Activated CD8-positive, alpha-beta memory T cell treated with anti-CD3 and anti-CD28 coated beads for 4 hours (primary cell): ENCODE data around the gene TRAT1.
"Not testable (repeated sequence)": the region's sequence is repeated elsewhere in the genome, so short reads cannot be mapped to it uniquely, and the experiment has no call there.

Source experiments
- DNase-seq, 2 donors: peaks; one replicate each; pipeline ENCODE4 v3.0.0-alpha.2; 2020; ENCODE audit warnings: low read depth in 2 of 2

The TRAT1 gene, protein sequence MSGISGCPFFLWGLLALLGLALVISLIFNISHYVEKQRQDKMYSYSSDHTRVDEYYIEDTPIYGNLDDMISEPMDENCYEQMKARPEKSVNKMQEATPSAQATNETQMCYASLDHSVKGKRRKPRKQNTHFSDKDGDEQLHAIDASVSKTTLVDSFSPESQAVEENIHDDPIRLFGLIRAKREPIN

DNA sequence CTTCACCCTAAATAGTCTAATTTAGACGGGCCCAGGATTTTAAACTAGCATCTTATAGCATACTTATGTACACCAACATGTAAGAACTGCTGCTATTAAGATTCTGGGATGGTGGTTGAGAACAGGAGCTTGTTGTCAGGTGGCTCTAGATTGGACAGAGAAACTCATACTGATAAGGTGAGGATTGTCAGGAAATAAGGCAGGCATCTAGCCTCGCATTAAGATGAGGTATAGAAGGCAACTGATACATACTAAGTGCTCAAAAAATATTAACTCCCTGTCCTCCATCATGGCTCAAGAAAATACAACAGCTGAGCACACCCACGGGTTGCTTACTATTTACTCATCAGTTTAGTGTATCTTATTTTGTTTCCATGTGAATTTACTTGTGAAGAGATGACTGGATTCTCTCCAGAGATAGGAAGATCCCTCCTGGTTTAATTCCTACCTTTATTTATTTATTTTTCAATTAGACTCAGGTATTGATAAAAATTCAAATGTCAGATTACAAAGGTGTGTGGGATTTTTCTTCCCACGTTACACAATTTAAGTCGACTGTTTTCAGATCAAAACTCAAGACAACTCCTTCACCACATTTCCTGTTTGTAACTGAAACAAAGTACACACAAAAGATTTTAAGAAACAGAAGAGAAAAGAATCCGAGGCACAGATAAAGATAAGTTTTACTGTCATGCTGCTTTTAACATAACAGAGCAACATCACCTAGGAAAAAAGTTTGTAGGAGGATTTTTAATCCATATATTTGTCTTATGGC, at the start of gene TRAT1:
Gene TRAT1, plus strand, starts transcription at position 664 of the 775 bp plus-strand sequence. CDS start 142 bp downstream, outside the sequence.
- DNase-seq: no peak

DNA sequence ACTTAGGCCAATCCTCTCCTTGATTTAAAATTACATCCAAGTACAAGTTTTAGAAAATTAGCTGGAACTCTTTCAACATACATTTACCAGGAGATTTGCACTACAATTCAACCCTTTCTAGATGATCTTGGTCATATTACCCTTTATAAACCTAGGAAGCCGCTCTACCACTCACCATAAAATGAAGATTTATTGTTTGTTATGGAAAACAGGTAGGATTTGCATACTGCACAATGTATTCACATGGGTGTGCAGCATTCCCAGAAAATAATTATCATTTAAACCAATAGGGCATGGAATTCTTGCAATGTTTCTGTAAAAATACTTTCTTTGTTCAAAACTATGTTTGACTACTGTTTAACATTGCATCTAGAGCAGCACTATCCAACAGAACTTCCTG, 46.9 kb upstream of the TRAT1 start:
- no peak for DNase-seq

DNA sequence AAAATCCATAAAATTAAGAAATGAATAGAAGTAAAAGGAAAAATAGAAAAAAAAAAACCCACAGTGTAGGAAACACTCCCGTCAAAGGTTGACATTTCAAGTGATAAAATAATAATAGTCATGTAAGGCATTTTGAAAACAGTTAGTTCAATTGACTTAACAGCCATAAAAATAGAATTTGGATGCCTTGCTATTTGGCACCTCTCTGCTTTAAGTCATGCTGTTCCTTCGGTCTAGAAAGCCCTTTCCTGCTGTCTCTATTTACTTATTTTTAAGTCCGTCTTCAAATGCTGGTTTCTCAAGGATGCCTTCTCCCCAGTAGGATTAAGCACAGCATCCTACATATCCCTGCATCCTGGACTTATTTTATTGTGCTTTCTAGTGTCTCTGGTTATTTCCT, 43.1 kb upstream of the TRAT1 start:
- no peak for DNase-seq

DNA sequence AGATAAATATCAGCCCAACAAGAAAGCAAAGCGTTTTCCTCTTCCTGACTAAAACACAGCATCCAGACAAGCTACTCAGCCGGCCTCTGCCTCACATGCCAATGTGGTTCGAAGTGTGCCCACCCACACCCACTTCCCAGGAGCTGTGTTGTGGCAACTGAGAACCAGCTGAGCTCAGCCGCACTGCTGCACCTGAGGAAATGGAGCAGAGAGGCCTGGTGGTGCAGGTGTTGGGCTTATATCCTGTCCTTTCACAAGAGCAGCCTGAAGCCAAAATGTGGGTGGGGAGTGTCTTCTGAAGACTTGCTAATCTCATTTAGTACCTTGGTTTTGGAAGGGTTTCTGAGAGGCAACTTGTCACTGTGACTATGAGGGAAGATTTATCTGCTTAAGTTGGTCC, 42.4 kb upstream of the TRAT1 start:
- no peak for DNase-seq

DNA sequence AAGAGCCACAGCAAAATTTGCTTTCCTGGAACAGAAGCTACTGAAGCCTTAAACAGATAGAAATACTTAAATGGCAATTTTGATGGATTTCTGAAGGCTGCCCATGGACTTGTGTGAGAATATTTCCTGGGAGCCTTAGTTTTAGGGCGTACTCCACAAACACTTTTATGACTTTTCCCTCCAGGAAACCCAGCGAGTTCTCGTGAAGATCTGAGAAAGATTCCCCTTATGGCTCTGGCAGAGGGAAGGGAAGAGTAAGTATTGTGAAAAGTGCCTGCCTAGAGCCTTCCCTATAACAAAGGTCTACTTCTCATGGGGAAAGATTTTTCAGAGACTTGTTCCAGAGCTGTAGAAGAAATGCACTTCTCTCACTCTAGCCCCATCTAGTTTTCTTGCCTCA, 31.1 kb upstream of the TRAT1 start:
- no peak for DNase-seq

DNA sequence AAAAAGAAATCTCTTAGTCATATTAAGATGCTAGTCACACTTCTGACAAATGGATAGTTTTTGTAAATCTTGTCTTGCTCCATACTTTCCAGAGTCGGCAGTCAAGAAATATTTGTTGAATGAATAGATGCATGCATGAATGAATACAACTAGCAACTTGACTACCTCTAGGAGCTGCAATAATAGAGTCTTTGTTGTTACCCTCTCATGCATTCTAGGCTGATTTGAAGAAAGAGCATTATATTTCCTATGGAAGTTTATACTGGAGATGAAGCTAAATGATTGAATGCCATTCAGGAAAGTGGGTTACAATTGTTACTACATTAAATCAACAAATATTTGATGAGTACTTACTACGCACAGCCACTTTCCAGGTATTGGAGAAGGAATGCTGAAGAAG, 18.1 kb upstream of the TRAT1 start:
- DNase-seq: no peak

DNA sequence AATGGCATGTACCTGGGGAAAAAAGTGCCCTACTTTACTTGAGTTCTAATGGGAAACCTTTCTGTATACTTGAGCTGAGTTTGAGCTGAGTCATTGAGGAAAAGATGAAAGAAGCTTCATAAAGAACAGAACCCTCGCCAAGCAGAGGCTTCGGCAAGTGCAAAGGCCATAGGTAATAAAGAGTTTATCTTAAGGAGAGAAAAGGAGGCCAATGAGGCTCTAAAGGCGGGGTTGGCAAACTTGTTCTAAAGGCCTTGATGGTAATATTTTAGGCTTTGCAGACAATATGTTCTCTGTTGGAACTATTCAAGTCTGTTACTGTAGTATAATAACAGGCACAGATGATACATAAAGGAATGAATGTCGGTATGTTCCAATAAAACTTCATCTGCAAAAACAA, 17.6 kb upstream of the TRAT1 start:
- no peak for DNase-seq

DNA sequence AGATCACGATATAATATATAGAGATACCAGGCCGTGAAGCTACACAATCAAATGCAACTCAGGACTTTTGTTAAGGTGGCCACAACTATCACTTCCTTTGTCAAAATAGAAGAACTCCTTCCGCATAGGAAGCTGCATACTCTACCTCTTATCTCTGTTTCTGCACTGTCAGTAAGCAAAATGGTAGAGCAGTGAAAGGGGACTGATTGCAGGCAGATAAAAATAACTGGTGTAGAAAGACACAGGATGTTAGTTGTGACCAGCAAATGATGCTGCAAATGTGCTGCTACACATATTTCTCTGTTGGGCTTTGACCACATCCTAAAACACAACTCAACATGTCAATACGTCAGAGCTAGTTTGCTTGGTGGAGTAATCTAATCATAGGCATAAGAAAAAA, 16.3 kb upstream of the TRAT1 start:
- no peak for DNase-seq

DNA sequence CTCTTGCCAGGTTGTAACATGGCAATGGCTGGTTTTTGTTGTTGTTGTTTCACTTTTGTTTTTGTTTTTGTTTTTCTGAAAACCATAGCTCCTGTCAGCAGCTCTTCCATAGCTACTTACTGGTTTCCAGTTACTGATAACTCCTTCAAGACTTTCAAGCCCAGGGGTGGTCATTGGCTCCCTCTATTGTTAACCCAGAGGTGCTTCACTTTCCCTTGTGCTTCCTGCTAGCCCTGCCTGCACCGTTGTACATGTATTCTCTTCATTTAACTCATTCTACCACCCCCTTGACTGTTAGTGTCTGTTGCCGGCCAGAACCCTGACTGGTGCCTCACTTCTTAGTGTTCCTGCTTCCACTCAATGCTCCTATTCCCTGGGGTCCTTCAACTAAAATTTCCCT, 4.2 kb upstream of the TRAT1 start:
- peak in 1 of 2 donors; percentile 26 for DNase-seq

DNA sequence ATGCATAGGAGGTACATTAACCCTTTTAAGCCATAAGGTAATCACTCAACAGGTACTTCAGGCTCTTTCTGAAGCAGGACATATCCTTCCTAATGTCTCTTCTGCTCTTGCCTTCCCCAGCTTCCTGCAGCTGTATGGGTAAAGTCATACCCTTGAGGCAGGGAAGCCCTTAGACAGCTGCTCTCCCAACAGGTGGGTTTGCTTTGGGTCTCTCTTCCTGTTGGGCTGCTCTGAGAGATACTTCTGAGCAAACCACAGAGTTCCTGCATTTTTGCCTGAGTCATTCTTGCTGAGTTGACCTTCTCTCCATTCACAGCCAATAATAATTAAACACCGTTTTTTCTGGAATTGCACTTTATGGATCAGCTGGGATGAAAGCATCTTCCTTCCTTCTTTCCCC, 2.0 kb upstream of the TRAT1 start:
- no peak for DNase-seq

DNA sequence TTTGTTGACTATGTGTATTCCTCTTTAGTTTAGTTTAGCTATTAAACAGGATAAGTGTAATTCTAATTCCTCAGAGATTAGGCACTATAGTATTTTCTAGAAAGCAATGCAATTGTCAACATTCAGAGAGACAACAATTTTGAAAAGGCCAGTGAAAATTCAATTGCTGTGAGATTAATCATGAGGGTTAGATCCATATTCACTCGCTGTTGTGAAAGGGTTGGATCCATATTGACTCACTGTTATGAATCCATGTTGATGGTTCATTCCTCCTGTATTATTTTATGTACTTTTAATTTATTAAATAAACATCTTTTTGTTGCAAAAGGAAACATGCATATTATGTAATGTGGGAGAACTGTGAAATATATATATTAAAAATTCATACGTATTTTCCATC, 641 bp downstream of the TRAT1 start:
- no peak for DNase-seq

DNA sequence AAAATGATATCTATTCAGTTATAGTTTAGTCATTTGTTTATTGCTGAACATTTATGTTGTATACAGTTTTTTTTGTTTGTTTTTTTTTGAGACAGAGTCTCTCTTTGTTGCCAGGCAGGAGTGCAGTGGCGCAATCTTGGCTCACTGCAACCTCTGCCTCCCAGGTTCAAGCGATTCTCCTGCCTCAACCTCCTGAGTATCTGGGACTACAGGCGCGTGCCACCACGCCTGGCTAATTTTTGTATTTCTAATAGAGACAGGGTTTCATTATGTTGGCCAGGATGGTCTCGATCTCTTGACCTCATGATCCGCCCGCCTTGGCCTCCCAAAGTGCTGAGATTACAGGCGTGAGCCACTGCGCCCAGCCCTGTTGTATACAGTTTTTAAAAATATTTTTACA, 1.2 kb downstream of the TRAT1 start:
- not testable (repeated sequence) for DNase-seq

DNA sequence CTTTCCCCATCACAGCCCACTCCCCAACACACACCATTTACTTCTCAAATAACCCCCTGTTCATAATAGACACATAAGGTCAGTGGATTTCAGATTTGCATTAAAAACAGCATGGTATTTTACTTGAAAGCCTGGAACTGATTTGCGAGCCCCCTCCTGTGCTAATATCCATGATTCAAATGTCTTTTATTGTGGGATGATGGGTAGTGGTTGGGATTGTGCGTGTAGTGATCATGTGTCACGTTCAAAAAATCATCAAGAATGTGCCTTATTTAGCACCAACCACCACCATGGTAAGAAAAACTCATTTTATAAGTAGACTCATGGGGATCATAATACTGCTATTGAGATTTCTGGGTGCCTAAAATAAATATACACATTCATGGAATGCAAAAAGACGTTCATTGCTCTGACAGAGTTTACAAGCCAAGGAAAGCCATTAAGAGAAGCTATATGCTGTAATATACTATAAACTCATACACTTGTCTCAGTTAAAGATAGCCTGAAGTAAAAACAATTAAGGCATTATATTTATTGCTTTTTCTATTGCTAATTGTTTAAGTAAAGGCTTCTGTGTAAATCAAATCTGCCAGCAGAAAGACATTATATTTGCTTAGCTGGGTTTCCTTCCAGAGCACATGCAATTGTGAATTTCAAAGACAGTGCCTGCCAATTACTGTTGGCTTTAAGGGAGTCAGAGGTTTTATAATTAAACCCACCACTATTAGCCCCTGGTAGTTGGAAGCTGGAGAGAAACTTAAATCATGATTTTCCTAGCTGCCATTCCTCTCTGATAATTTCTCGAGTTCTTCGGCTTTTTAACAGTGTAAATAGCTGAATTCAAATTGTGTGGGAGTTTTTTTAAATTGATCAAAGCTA, 4.0 kb downstream of the TRAT1 start:
- no peak for DNase-seq

DNA sequence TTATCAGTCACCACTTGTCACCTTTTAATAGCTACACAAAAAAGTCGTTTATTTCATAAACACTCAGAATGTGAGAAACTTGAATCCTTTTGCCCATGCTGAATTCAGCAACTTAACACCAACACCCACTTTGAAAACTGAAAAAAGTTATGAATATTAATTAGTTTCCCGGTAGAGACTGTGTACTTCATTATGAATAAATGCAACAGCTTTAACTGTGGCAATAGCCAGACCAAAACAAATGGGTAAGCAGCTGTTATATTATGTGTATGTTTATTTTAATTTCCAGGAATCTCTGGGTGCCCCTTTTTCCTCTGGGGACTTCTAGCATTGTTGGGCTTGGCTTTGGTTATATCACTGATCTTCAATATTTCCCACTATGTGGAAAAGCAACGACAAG, 7.8 kb downstream of the TRAT1 start:
- DNase-seq: no peak

DNA sequence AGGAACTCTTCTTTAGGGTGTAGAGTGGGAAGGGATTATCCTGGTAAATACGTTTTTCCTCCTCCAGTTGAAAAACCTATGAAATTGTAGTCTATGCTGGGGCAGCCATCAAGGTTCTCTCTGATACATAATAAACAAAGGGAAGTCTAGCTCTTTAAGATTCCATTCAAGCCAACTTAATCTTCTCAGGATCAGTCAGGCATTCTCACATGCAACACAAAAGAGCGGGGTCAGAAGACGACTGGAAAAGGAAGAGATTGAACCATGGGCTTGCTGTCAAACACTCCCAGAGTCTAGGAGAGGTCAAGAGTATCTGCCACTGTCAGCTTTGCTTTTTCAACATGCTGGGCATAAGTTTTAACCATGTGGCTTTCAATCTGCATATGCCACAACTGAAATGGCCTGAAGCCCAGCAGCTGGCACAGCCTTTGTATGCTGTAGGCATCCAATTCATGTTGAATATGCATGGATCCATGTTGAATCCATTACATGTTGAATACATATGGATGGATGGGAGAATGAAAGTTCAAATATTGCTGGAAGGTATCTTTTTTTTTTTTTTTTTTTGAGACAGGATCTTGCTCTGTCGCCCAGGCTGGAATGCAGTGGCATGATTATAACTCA, 8.5 kb downstream of the TRAT1 start:
- DNase-seq: no peak

DNA sequence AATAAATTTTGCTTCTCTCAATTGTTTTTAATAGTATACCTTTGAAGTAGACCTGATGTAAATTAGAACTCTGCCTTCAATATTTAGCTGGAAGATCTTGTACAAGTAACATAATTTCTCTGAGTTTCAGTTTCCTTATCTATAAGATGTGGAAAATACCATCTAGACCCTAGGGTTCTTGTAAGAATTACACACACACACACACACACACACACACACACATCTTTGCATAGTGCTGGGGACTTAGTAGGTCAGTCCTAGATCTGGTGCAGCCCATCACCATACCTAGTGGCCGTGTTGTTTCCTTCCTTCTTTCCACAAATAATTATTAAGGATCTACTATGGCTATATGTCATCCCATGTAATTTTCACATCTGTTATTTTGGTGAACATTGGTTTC, 11.0 kb downstream of the TRAT1 start:
- no peak for DNase-seq

DNA sequence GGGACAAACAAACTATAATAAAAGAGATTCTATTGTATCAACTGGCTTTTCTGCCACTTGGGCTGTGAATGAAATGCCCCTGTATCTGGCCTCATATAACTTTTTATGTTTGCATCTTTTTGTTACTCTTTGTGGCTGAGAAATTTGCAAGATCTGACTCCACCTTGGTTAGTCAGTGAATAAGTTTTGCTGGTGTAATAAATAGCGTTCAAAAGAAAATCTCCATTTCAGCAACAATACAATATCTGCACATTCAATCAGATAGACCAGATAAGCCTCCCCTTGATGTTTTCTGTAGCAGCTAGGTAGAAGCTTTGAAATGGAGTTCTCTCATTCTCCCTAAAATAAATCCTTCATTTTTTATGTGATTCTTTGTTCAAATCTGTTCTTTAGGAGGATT, 12.0 kb downstream of the TRAT1 start:
- DNase-seq: no peak

DNA sequence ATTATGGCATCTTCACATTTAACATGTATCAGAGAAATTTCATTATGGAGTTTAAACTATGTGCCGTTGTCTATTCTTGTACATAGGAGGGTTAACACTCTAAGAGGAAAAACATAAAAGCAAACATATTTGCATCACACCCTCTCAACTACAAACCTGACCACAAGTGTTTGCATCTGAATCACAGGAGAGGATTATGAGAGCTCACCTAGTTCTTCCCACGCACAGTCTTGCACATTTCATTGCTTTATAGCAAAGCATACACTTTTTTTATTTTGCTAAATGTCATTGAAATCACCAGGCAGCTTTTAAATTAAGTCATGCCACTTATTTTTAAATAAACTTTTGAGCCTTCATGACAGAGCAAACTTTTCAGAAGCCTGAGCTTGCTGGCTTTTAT, 12.5 kb downstream of the TRAT1 start:
- peak in 1 of 2 donors; percentile 28 for DNase-seq

DNA sequence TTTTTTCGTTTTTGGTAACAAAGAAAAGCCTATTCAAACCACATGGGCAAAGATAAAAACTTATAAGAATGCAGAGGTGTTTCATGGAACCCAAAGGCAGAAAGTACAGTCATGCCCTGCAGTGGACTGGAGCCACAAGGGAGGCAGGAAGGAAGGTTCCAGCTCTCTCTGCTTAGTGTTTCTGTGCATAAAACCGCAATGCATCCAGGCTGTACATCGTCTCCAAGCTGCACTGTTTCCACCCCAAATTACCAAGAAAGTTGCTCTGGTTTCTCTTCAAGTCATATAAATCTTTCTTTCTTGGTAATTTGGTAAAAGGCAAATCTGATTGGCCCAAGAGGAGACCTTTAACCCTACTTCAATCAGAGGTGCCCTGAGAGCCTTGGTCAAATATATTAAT, 15.8 kb downstream of the TRAT1 start:
- no peak for DNase-seq

DNA sequence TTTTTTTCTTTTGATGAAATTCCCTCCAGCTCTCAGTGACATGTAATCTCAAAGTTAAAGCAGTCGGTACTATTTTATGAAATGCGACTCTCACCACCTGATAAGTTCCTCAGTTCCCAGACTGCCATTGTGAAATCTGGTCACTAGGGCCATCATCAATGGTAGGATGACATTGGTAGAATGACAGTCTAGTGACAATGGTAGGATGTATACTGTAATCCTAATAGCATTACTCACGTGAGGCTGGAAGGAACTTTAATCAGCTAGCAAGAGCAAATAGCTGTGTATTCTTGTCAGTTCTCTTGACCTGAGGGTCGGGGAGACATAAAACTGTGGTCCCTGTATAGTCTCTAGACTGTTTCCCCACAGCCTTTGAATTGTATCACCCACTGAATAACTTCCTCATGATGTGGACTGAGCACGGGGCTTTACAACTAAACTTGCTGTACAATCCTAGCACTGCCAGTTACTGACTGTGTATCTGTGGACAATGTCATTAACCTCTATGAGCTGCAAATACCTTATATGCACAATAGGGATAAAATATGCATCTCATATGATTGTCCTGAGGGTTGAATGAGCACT, 23.2 kb downstream of the TRAT1 start:
- DNase-seq: no peak

DNA sequence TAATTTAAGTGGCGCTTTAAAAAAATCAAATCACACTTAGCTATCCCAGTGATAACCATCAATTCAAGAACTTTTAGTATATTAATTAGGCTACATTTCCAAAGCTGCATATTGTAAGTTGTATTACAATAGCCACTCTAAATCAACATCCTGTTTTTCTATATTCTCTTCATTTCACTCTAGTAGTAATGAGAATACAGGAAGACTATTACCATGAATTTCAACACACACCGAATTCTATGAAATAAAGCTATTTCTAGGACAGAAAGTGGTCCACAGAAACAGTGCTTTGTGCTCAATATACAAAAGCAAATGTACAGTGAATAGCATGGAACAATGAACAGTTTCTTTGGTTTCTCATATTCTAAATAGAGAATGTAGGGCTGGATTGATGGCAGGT, 24.6 kb downstream of the TRAT1 start:
- DNase-seq: no peak

DNA sequence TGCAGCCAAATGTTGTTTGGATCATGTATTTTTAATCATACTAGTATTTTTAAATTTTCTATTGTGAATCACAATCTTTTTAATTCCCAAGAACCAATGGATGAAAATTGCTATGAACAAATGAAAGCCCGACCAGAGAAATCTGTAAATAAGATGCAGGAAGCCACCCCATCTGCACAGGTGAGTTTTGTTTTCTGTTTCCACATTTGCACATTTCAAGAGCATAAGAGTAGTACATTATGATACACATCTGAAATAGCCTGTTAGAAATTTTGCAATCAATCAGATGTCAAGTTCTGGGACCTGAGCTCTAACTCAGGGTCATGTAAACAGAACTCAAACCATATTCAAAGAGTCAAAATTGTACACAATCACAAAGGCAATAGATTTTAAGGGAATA, 26.5 kb downstream of the TRAT1 start:
- no peak for DNase-seq
